Lower leg skin (tissue), 3 donors: Measurements from ENCODE around the gene ETV4.

ENCODE experiments used
- CTCF ChIP-seq, 3 donors: fragments of 450-650 bp; IDR thresholded peaks; one replicate each; pipeline ENCODE4 v1.5.1; 2016; ENCODE audit warnings: antibody characterized with exemption in 3 of 3, mild to moderate bottlenecking in 3 of 3, moderate library complexity in 2 of 3
- POLR2A ChIP-seq, 2 donors: fragments of 450-650 bp; IDR thresholded peaks; one replicate each; pipeline ENCODE4 v1.6.1; 2016 to 2017; ENCODE audit warnings: antibody characterized with exemption in 2 of 2, mild to moderate bottlenecking in 1 of 2, moderate library complexity in 1 of 2

GRCh38 chr17:43533699-43534098, 12.4 kb downstream of the ETV4 start:
- TF ChIP-seq CTCF (IDR thresholded peaks at IDR 0.05), result no peak
- no peak for TF ChIP-seq POLR2A (IDR thresholded peaks at IDR 0.05)
